Pulmonary artery endothelial cell (primary cell): ENCODE data around the gene KMT2E. TPM values are rescaled to one million over a fixed set of nuclear protein-coding genes. Genes with fewer than 3 reads are reported as not detected.
"Not testable (repeated sequence)": the region's sequence is repeated elsewhere in the genome, so short reads cannot be mapped to it uniquely, and the experiment has no call there.

Source experiments
- DNase-seq: peaks from one replicate; pipeline ENCODE4 v3.0.0-alpha.2; 2011; ENCODE audit warnings: low read depth, low spot score
- total RNA-seq: library from RNA; depleted of rRNA; stranded (reverse); fragments of >200 nt; gene quantifications from 2 replicates; pipeline ENCODE4 v1.2.3, GENCODE V29; 2014

Gene KMT2E
- total RNA-seq, 1 donor from 2014 or later, result 83.0 TPM

GRCh38 chr7:105026750-105027149 is 12.7 kb downstream of the KMT2E start:
- DNase-seq, result no peak

GRCh38 chr7:105027176-105027853 is 13.3 kb downstream of the KMT2E start:
- DNase-seq, result no peak

DNA sequence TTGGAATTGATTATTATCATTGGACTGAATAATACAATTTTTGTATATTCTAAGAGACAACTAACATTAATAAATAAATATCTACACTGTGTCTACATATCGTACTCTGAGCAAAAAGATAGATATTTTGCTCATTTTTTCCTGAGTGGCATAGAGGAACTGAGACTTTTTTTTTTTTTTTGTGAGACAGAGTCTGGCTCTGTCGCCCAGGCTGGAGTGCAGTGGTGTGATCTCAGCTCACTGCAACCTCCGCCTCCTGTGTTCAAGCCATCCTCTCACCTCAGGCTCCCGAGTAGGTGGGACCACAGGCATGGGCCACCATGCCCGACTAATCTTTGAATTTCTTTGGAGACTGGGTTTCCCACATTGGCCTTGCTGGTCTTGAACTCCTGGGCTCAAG is 14.0 kb downstream of the KMT2E start:
- no peak for DNase-seq

DNA sequence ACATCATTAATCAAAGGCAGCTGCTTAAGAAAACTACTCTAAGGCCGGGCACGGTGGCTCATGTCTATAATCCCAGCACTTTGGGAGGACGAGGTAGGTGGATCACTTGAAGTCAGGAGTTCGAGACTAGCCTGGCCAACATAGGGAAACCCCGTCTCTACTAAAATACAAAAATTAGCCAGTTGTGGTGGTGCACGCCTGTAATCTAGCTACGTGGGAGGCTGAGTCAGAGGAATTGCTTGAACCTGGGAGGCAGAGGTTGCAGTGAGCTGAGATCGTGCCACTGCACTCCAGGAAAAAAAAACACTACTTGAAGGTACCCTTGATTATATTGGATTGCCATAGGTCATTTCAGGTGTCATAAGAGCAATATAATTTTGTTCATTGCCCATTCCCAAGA is 14.9 kb downstream of the KMT2E start:
- not testable (repeated sequence) for DNase-seq

GRCh38 chr7:105030447-105030846 is 16.4 kb downstream of the KMT2E start:
- no peak for DNase-seq

- no peak for DNase-seq
Measured at GRCh38 chr7:105032553-105033214, 18.7 kb downstream of the KMT2E start.

GRCh38 chr7:105035349-105035748 is 21.3 kb downstream of the KMT2E start:
- DNase-seq, result no peak

GRCh38 chr7:105036217-105037168 is 22.5 kb downstream of the KMT2E start:
- DNase-seq, result no peak

DNA sequence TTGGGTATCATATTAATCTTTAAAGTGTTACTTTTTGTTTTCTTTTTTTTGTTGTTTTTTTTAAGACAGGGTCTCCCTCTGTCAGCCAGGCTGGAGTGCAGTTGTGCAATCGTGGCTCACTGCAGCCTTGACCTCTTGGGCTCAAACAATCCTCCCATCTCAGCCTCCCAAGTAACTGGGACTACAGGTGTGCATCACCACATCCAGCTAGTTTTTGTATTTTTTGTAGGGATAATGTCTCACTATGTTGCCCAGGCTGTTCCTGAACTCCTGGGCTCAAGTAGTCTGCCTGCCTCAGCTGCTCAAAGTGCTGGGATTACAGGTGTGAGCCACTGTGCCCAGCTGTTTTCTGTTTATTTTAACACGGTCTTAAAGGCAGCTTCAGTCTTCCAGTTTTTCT is 23.3 kb downstream of the KMT2E start:
- DNase-seq, result no peak

DNA sequence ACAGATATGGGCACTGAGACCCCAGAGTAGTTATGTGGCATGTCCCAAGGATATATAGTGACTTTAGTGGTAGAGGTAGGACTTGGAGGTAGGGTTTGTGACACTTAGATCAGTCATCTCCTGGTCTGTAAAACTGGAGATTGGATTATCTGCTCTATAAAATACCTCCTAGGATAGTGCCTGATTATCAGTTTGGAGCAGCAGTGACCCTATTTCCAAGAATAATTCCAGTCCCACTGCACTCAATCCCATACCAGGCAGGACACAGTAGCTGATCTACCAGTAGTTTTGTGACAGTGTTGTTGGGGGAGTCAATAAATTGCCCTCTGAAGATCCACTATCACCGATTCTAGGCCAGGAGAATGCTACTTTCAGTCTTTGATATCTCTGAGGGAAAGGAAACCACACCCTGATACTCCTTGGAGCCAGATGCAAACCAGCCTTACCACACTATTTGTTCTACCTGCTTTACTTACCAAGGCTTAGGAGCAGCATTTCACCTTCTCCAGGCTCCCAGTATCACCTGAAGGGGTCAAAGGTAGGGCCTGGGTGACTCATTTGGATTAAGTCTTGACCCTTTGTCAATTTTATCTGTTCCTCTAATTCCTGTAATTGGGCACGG is 30.6 kb downstream of the KMT2E start:
- DNase-seq, result no peak

DNA sequence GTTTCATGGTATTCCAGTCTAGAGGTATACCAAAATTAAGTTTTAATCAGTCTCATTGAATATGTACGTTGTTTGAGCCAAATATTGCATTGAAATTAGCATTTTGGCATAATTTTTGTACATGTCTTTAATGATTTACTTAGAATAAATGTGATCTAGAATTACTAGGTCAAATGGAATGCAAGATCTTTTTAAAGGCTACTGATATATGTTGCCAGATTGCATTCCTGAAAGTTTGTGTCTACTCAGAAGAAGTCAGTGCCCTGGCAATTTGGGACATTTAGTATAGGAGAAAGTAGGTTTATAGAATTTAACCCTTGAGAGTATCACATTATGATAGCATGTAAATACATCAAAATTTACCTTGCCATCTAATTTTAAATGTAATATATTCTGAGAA is 32.4 kb downstream of the KMT2E start:
- DNase-seq, result no peak

GRCh38 chr7:105047932-105048331 is 33.9 kb downstream of the KMT2E start:
- DNase-seq, result no peak

GRCh38 chr7:105050493-105050892 is 36.5 kb downstream of the KMT2E start:
- no peak for DNase-seq

DNA sequence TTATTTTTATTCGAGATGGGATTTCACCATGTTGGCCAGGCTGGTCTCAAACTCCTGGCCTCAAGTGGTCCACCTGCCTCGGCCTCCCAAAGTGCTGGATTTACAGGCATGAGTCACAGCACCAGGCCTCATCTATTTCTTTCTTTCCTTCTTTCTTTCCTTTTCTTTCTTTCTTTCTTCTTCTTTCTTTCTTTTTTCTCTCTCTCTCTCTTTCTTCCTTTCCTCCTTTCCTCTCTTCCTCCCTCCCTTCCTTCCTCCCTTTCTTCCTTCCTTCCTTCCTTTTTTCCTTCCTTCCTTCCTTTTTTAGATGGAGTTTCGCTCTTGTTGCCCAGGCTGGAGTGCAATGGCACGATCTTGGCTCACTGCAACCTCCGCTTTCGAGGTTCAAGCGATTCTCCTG is 36.9 kb downstream of the KMT2E start:
- DNase-seq, result not testable (repeated sequence)

- no peak for DNase-seq
Measured at GRCh38 chr7:105055084-105055483, 41.1 kb downstream of the KMT2E start.

DNA sequence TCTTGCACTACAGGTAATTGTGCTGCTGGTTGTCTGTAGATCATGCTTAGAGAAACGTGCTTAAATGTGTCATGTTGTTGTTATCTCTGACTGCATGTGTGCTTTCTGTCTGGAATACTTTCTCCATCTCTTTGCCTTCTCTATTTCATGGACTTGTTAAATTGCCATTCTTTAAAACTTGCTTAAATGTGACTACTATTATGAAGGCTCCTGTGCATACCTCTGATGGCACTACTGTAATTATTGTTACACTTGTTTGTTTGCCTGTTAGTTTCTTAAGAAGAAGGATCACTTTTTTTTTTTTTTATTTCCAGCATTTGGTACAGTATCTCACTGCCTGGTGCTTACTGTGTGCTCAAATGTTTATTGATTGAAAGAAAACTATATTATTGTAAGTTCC is 41.6 kb downstream of the KMT2E start:
- DNase-seq, result no peak

DNA sequence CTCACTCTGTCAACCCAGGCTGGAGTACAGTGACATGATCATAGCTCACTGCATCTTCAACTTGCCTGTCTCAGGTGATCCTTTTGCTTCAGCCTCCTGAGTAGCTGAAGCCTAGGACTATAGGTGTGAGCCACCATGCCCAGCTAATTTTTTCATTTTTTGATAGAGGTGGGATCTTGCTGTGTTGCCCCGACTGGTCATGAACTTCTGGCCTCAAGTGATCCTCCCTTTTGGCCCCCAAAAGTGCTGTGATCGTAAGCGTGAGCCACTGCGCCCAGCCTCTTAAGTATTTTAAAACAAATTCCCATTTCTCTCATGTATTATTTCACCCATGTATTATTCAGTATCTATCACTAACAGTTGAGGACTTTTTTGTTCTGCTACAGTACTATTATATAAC is 43.5 kb downstream of the KMT2E start:
- DNase-seq, result no peak

DNA sequence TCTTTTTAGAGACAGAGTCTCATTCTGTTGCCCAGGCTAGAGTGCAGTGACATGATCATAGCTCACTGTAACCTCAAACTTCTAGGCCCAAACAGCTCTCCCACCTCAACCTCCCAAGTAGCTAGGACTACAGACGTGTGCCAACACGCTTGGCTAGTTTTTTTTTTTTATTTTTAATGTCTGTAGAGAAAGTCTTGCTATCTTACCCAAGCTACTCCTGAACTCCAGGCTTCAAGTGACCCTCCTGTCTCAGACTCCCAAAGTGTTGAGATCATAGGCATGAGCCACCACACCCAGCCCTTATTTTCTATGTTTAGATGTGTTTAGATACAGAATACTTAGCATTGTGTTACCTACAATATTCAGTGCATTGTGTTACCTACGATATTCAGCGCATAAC is 46.4 kb downstream of the KMT2E start:
- DNase-seq, result no peak

- no peak for DNase-seq
Measured at GRCh38 chr7:105060923-105061322, 46.9 kb downstream of the KMT2E start.

DNA sequence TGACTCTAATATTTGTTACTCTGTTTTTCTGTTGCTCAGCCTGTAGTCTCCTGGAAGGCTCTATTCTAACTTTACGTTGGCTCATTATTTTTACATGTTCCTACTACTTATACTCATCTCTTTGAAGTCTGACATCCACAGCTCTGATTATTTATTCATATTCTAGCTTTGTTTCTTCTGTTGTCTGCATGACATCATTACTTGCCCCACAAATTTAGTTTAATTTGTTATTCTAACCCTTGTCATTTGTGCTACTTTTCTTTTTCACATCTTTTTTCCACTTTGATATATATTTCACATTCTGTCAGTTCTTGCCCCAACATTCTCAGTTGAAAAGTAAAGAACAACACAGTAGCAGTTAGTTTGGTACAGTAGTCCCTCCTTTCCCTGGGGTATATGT is 51.1 kb downstream of the KMT2E start:
- DNase-seq, result no peak

- DNase-seq, result no peak
Measured at GRCh38 chr7:105067691-105068090, 53.7 kb downstream of the KMT2E start.

GRCh38 chr7:105068886-105069285 is 54.9 kb downstream of the KMT2E start:
- DNase-seq, result no peak
